ENCODE measurements around the gene TACR2.

DNA sequence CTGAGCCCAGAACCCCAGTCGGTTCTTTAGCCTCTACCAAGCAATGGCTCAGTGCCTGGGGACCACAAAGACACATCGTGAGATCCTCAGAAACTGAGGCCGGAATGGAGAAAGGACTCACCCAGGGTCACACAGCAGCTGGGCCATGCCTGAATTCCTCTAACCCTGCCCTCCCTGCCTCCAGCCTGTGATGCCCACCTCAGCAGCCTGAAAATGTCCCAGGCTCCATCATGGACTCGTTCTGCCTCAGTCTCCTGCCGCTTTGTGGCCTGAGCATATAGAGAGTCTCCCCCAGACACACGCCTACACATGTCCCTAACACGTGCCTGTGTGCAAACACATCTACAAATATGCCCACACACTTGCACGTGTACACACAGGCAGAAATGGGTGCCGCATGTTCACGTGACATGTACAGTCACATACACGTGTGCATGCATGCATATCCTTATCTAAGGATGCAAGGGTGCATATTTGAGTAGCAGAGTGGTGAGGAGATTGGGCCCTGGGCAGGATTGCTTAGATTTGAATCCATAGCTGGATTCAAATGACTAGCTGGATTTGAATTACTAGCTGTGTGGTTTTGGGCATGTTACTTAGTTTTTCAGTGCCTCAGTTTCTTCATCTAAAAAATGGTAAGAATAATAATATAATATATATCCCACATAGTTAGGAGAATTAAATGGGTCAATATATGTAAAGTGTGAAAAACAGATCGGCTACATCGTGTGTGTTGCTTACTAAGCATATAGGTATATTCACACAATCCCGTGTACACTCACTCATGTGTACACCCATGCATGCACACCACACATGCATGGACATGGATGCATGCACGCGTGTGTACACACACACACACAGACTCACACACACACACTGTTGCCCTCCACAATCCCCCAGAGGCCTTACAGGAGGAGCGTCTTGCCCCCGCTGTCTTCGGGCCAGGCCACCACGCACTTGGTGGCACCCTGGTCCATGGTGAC, 2.4 kb downstream of the TACR2 start:
- TF ChIP-seq USF1 (IDR thresholded peaks at IDR 0.05) (no peak), EGR1 (IDR thresholded peaks at IDR 0.05) (no peak), RAD21 (IDR thresholded peaks at IDR 0.05; ENCODE audit: low read depth) (no peak), CREB1 (IDR thresholded peaks at IDR 0.05; ENCODE audit: low read depth) (no peak), REST (IDR thresholded peaks at IDR 0.05; ENCODE audit: low read depth) (no peak), EP300 (IDR thresholded peaks at IDR 0.05; ENCODE audit: borderline replicate concordance) (no peak), YY1 (IDR thresholded peaks at IDR 0.05; ENCODE audit: low read depth) (no peak), TAF1 (IDR thresholded peaks at IDR 0.05; ENCODE audit: low read depth) (no peak), TCF12 (IDR thresholded peaks at IDR 0.05; ENCODE audit: low read depth) (no peak), TEAD4 (IDR thresholded peaks at IDR 0.05) (no peak), FOXM1 (IDR thresholded peaks at IDR 0.05; ENCODE audit: borderline replicate concordance, low read depth) (no peak), CEBPB (IDR thresholded peaks at IDR 0.05) (no peak), NFIC (IDR thresholded peaks at IDR 0.05) (no peak)
- TF ChIP-seq, protein P1, sequence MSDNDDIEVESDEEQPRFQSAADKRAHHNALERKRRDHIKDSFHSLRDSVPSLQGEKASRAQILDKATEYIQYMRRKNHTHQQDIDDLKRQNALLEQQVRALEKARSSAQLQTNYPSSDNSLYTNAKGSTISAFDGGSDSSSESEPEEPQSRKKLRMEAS (IDR thresholded peaks at IDR 0.05): no peak
